GM21529 (cell line): ENCODE measurements around the gene GRM7.

Experiments
- ATAC-seq: cut with Tn5 transposase; IDR thresholded peaks from one replicate; pipeline ENCODE4 v1.9.1; 2021; ENCODE audit not compliant: unreplicated experiment

The GRM7 gene

DNA sequence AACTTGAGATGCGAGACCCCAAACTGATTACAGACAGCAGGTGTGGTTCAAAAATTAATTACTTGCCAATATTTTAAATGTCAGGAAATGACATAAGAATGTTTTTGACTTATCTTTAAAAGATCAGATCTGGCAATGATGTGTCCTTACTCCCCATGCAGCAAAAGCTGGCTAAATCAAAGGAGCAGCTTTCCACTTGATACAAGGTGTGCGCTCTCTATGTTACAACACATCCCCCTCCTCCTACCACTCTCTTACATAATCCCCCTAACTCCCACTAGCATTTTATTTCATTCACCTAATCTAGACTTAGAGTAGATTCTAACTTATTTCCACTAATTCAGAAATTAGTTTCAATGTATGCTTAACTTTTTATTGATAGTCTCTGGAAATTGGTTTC is 609.0 kb downstream of the GRM7 start:
- ATAC-seq = no peak

DNA sequence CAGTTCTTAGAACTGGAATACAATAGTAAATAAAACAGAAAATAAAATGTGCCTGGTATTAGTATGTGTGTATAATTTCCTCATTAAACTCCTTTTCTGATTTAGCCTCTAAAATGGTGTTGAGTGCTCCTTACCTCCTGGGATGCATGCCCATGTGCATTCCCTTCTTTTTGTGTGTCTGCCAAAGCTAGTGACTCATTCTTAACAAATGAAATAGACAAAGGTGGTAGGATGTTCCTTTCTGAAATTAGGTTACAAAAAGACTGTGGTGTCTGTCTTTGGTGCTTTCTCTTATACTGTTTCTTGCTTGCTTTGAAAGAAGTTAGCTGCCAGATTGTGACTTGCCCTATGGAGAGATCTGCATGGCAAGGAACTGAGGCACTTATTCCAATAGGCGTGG is 623.7 kb downstream of the GRM7 start:
- no peak for ATAC-seq

DNA sequence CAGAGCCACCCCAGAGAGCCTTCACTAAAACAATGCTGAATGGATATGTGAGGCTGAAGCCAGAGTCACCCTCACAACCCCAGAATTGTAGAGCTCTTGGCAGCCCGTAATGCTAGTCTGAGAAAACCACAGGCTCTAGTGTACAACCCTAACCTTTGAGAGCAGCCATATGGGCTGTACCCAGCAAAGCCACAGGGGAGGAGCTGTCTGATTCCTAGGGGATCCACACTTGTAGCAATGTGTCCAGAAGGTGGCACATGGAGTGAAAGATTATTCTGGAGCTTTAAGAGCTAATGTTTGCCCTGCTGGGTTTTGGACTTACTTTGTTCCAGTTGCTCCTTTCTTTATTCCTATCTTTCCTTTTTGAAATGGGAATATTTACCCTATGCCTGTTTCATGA is 626.8 kb downstream of the GRM7 start:
- ATAC-seq = no peak

DNA sequence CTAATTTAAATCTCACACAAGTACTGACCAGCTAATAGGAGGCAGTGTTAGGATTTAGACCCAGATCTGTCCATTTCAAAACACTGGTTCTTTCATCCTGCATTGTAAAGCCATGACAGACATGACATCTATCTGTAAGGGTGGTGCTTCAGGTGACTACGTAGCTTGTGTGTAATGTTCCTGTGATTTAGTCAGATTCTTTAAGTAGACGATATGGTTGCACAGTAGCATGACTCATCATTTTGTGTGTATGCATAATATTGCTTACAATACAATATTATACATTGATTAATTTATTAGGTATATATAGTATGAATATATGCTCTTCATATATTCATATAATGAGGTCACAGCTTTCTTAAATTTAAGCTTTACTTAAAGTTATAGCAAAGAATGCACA is 628.5 kb downstream of the GRM7 start:
- ATAC-seq = no peak

DNA sequence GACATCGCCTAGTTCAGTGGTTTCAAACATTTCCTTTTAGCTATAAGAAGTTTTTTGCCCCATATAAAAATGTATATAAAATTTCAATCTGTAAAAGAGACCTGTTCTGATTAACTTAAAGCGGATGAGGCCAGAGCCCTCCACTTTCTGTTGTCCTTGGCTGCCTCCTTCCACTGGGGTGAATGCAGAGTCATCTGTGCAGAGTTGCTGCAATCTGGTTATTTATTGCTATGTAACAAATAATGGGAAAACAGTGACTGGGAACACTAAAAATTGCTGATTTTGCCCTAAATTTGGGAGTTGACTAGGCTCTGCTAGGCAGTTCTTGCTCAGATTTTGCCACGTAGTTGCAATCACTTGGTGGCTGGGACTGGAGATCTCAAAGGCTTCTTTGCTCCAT is 637.8 kb downstream of the GRM7 start:
- ATAC-seq = no peak

DNA sequence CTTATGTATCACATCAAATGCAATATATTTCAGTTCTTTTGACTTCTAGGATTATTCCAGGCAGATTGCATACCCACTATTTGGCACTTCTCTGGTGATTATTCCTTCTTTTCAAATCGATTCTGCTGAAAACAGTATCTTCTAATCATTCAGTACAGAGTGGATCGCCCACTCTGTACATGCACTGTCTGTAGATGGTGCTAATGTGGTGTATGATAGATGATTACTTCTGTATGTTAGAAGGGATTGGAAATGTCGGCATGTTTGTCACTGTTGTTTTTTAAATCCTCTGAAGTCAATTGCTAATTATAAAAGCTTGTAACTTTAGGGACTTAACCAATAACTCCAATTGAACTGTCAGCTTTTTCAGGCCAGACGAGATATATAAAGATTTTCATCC is 642.5 kb downstream of the GRM7 start:
- no peak for ATAC-seq

DNA sequence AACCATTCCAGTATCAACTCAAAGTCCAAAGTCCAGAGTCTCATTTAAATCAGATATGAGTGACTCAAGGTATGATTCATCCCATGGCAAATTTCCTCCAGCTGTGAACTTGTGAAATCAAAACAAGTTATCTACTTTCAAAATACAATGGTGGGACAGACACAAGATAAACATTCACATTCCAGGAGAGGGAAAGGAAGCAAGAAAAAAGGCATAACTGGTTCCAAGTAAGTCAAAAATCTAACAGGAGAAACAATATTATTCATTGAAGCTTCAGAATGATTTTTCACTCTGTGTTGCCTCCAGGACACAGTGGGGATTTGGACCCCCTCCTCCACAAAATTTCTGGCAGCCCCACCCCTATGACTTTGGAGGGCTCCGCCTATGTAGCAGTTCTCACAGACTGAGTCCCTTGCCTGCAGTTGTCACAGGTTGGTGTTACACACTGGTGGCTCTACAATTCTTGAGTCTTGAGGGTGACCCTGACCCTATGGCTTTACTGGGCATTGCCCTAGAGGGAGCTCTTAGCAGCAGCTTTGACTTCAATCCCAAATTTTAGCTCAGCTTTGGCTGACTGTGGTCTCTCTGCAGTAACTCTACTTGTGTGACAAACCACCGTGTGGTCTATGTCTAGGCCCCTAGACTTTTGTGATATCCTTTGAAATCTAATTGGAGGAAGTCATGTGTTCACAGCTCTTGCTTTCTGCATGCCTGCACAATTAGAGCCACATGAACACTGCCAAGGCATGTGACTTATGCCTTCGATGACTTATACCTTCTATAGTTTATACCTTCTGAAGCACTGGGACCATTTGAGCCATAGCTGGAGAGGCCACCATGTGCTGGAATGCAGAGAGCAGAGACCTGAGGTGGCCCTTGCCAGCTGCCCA is 644.2 kb downstream of the GRM7 start:
- ATAC-seq = no peak

DNA sequence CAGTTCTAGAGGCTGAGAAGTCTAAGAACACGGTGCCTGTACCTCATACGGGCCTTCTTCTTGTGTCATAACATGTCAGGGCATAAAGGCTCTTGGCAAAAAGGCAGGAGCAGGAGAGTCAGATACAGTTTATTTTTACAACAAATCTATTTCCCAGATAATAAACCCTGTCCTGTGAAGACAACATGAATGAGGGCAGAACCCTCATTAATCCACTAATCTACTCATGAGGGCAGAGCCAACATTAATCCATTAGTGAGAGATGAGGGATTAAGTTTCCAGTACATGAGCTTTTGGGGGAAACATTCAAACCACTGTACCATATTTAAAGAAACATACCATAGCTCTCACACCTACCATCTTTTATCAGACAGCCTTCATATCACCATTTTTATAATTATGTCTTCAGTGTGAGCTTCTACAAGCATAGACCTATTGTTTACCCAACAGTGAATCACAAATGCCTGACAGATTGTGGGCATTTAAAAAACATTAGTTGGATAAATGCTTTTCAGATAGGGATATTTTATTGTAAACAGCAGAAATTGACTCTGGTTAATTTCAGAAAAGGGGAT is 645.8 kb downstream of the GRM7 start:
- no peak for ATAC-seq

DNA sequence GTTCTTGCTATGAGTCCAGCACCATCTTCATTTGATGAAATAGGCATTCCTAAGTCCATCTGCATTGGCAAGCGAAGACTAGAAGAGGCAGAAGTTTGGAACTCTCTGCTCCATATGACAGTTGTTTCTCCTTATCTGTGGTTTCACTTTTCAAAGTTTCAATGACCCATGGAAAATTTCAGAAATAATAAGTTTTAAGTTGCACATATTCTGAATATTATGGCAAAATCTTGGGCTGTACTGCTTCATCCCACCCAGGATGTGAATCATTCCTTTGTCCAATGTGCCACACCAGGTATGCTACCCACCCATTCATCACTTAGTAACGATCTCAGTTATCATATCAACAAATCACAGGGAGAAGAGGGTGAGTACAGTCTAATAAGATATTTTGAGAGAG is 647.9 kb downstream of the GRM7 start:
- ATAC-seq = no peak

DNA sequence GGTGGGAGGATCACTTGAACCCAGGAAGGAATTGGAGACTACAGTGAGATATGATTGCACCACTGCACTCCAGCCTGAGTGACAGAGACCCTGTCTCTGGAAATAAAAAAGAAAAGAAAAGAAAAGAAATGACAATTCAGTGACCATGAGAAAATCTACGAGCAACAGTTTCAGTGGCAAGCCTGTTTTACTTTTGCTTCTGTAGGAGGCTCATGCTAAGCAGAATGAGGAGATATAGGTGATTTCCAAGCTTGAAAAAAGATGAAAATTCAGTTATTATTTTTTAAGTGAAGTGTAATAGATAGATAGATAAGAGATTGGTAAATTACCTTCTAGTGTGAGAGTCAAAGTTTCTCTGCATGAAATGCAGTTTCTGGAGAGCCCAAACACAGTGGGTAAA is 651.1 kb downstream of the GRM7 start:
- ATAC-seq = no peak

DNA sequence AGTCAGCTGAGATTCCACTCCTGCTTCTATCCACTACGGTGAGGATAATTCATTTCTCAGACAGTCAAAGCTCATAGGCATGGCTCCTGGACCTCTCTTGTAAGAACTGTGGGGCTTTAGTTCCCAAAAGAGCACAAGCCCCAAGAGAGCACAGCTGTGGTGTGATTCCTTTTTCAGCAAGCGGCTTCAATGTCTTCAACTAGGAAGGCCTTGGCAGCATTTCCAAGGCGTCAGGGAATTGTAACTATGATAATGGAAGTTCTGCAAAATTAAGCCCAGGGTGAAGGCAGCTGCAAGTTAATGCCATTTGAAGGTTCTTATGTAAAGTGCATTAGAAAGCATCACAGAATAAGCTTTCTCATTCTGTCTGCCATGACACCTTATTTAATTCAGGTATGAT is 657.1 kb downstream of the GRM7 start:
- ATAC-seq = no peak

DNA sequence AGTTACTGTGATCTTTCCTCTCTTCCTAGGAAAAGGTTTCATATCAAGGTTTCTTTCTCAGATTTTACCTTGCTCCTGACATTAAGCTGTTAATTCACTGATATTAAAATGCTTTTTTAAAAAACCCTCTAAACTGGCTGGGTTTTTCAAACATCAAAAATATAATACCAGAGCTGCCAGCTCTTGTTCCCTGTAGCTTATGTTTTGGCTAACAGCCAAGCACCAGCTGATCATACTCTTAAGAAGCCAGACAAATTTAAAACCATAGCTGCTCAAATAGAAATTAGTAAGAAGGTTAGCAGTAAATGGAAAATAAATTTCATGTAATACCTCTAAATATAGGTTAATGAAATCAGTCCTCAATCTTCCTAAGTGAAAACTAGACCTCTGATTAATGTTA is 657.5 kb downstream of the GRM7 start:
- ATAC-seq = no peak

DNA sequence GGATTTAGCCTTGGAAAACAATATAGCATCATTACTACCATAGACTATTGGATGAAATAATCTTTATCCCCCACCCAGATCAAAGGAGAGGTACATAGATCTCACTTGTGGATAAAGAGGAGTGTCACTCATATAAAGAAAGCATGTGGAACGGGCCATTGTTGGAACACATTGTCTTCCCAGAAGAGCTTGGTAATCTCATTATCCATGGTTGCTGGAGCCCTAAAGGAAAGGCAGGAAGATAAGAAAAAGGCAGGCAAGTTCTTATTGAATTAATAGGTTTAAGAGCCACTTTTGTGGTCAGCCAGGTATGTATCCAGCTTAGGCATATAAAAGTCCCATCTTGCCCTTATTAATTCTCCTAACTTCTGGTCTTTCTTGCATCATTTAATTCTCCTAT is 659.1 kb downstream of the GRM7 start:
- no peak for ATAC-seq

DNA sequence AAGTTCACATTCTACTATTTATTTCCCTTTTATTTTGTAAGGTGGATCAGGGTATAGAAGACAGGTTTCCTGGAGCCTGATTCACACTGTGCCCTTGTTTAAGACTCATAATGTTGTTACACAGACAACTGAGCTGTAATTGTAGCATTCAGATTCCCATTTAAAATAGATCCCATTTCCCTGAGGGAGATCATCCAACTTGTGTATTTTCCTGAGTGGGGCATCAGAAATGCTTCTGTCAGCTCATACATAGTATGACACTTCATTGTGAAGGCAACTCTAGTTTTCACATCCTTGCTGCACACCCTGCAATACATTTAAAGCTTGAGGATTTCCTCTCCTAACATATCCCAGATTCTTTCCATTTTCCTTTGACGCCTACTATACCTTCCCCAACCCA is 659.7 kb downstream of the GRM7 start:
- no peak for ATAC-seq

DNA sequence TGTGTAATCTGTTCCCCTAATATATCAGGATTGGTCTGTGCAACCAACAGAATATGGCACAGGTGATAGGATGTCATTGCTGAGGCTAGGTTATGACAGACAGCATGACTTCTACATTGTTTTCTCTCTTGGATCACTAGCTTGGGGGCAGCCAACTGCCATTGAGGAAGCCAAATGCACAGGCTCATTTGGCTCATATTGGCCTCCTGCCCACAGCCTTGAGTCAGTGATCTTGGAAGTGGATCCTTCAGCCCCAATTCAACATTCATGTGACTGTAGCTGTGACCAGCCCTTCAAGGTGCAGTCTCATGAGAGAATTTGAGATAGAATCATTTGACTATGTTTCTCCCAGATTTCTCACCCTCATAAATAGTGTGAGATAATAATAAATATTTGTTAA is 675.6 kb downstream of the GRM7 start:
- ATAC-seq = no peak

DNA sequence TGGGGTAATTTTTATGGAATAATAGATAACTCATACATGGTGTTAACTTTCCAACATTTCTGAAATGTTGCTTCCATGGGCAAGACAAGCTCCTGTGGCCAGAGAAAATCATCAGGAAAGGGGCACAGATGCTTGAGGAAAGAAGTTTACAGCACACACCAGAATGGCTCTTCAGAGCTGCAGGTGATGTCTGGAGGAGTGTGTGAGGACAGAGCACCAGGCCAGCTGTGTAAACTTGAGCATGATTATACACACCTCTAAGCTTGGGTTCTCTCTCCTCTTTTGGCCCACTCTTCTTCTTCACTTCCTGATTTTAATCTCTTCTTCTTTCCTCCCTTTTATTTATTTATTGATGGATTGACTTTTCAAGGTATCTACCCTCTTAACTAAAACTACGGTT is 676.0 kb downstream of the GRM7 start:
- ATAC-seq = no peak

DNA sequence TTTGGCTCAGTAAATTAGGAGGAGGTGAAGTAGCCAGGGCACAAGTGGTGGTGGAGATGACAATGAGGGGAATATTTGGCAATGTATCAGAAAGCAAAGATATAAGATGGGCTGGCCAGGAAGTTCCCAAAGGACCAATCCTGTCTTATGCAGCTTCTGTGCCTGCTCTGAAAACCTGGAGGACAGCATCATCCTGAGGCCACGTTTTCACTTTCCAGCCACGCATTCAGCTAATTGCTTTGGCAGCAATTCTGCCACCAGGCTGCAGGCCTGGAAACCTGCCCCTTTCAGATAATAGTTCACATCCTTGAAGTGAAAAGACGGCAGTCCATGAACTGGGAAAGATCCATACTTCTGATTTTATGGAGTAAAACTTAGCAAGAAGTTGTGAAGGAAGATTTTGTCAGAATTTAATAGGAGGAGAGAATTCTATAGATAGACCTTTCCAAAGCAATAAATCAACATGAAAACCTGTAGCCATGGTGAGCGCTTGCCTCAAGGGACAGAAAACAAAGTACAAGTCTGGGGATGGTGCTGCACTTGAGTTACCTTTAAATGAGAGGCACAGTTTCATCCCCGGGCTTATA is 682.5 kb downstream of the GRM7 start:
- no peak for ATAC-seq

DNA sequence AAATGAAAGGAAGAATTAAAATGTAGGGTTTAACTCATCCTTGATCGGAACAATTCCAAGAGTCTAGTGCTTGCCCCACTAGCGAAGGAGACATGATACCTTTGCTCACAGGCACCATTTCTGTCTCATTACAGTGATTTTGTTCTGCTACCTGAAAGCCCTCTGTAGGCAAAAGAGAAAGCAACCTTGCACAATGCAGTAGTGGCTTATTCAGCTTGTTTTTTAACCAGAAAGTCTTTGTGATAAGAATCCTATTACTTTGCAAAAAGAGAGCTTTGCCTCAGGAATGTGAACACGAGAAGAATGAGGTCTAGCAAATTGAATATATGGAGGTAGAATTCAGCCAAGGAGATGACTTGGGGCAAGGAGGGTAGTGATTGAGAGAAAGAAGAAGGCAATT is 684.4 kb downstream of the GRM7 start:
- no peak for ATAC-seq

DNA sequence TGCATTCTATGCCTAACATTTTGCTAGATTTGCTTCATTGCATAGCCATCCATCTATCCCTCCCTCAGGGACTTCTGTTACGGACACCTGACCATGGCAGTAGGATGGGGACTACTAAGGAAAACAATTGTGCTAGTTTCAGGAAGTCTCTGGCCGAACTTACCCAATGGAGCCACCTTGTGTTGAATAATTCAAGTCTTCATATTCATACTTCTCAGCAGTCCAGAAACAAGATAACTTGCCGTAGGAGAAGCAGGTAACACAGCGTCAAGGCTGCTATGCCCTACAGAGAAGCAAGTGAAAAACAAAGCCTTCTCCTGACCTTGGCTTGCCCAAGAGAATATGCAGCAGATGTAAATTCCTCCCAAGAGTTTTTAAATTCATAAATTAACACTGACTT is 685.3 kb downstream of the GRM7 start:
- no peak for ATAC-seq

DNA sequence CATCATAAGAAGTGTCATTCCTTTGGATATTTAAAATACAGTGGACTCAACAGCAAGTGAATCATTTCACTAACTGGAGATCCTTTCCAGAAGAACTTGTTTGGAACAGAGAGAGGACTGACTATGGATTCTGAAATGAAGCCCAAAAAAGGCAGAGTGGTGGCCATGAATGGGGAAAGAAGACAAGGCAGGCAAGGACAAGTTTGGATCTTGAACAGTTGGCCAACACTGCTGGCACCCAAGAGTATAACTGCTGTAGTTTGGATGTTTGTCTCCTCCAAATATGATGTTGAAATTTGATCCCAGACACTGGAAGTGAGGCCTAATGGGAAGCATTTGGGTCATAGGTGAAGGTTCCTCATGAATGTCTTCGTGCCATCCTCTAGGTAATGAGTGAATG is 686.9 kb downstream of the GRM7 start:
- no peak for ATAC-seq

DNA sequence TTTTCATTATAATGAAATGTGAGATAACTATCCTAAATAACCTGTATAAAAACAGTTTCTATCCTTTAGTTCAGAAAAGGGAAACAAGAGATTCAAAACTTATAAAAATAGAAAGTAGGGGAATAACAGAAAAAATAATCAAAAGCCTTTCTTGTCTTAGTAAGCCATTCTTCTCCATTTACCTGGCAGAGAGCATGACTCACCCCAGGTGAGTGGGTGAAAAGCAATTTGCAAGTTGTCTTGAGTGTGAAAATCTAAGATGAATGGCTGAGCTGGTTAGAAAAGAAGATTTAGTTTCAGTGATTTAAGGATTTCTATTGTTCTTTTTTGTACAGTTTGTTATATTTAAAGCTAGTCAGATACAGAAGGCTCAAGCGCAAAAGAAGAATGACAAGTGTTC is 702.0 kb downstream of the GRM7 start:
- ATAC-seq = no peak

DNA sequence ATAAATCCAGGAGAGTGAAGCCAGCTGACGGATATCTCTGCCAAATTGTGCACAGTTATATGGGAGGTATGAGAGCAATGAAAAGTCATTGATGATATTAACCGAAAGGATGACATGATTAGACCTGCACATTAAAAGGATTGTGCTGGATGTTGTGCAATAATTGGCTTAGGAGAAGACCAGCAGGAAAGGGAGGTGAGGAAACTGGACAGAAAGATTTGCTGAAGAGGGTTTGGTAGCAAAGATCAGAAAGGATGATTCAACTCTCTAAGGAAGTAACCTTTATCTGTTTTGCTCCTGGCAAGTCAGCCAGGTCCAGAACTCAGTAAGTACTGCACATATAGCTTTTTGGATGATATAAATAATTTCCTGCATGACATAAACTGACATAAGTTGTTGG is 704.7 kb downstream of the GRM7 start:
- no peak for ATAC-seq

DNA sequence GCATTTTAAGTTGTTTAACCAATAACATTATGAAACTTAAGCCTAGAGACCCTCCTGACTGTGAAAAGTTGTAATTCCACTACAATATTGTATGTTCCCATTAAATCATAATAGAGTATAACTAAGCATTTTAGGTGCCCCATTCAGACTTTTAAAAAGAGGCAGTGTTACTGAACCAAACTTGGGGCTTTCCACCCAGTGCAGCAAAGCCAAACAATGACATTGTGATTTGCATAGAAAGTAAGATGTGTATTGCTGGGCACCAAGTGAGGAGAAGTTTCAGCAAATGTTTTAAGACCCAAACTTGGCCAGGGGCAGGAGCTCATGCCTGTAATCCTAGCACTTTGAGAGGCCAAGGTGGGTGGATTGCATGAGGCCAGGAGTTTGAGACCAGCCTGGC is 706.2 kb downstream of the GRM7 start:
- no peak for ATAC-seq
